Astrocyte of the spinal cord (primary cell): Measurements from ENCODE around the gene NDUFAB1.

Source experiments
- DNase-seq: peaks from one replicate; pipeline ENCODE4 v3.0.0; 2011; ENCODE audit warnings: low read depth, low spot score
- H3K4me3 ChIP-seq: 2 replicates; pipeline ENCODE4 v1.5.1; 2011; ENCODE audit warnings: low read depth, mild to moderate bottlenecking, low read length, moderate library complexity
- CTCF ChIP-seq: IDR thresholded peaks from 2 replicates; pipeline ENCODE4 v1.5.1; 2012; ENCODE audit warnings: low read depth, mild to moderate bottlenecking, low read length, inconsistent platforms
- in situ Hi-C: cut with HindIII; loops from 2 replicates; pipeline ENCODE4 v1.10.0; 2017; ENCODE audit warnings: low sequenced_read_pairs

Gene NDUFAB1

GRCh38 chr16:23595951-23596720 is at the start of gene NDUFAB1:
Gene NDUFAB1 (minus strand): TSS chr16:23596316. CDS start chr16:23596290, 26 bp downstream.
- peak; percentile 87 for DNase-seq
- H3K4me3 ChIP-seq, result peak within 1 kb of the TSS; percentile 74
- TF ChIP-seq CTCF, result peak; percentile 88
- in situ Hi-C loops, result no loop called here

- in situ Hi-C loops, result no loop called here
- DNase-seq, result no peak
- peak overlapping the region; percentile 100 for H3K4me3 ChIP-seq
- no peak for TF ChIP-seq CTCF
Measured at GRCh38 chr16:23642246-23642774, 46.2 kb upstream of the NDUFAB1 start.

- no peak for TF ChIP-seq CTCF
- peak; percentile 94 for DNase-seq
- in situ Hi-C loops, result no loop called here
- H3K4me3 ChIP-seq, result peak within 1 kb of the TSS; percentile 100
Measured at GRCh38 chr16:23640931-23641765, 45.0 kb upstream of the NDUFAB1 start, which contains the start of the genes DCTN5 and PALB2. Gene DCTN5 (plus strand): TSS chr16:23641466. CDS start chr16:23641543, 77 bp downstream. Gene PALB2 (minus strand): TSS chr16:23641310. CDS start chr16:23641157, 153 bp downstream.

- DNase-seq, result no peak
- peak overlapping the region; percentile 100 for H3K4me3 ChIP-seq
- no peak for TF ChIP-seq CTCF
- in situ Hi-C loops, result no loop called here
Measured at GRCh38 chr16:23640615-23640930, 44.5 kb upstream of the NDUFAB1 start.

- in situ Hi-C loops, result no loop called here
Measured at GRCh38 chr16:23635958-23636357, 39.8 kb upstream of the NDUFAB1 start.

More at GRCh38 chr16:23635958-23636357, 39.8 kb upstream of the NDUFAB1 start:
- DNase-seq, result no peak
- no peak for TF ChIP-seq CTCF
- H3K4me3 ChIP-seq, result no peak overlapping the region
